Measurements from ENCODE around the gene PDE4B. TPM values are rescaled to one million over a fixed set of nuclear protein-coding genes. Genes with fewer than 3 reads are reported as not detected.

The PDE4B gene
- total RNA-seq, 1 donor from 2014 or later = 18.6 TPM

- no peak for DNase-seq (ENCODE audit: low spot score)
Measured at GRCh38 chr1:66278260-66279021, 485.7 kb downstream of the PDE4B start.

DNA sequence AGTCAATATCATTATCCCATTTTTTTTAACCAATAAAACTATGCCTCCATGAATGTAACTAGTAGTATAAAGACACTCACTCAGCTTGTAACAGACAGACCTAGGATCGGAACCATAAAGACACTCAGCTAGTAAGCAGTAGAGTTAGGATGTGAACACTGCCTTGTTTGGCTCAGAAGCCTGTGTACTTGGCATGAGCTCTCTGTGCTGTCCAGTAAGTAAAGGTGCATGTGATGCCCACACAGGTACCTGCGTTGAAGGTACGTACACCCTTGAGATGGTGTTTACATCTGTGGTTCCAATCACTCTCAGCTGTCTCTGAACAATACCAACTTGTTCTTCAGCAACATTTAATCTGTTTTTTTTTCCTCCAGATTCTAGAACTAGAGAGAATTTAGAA is 489.1 kb downstream of the PDE4B start:
- no peak for DNase-seq (ENCODE audit: low spot score)

- no peak for DNase-seq (ENCODE audit: low spot score)
Measured at GRCh38 chr1:66282343-66282852, 489.7 kb downstream of the PDE4B start.

DNA sequence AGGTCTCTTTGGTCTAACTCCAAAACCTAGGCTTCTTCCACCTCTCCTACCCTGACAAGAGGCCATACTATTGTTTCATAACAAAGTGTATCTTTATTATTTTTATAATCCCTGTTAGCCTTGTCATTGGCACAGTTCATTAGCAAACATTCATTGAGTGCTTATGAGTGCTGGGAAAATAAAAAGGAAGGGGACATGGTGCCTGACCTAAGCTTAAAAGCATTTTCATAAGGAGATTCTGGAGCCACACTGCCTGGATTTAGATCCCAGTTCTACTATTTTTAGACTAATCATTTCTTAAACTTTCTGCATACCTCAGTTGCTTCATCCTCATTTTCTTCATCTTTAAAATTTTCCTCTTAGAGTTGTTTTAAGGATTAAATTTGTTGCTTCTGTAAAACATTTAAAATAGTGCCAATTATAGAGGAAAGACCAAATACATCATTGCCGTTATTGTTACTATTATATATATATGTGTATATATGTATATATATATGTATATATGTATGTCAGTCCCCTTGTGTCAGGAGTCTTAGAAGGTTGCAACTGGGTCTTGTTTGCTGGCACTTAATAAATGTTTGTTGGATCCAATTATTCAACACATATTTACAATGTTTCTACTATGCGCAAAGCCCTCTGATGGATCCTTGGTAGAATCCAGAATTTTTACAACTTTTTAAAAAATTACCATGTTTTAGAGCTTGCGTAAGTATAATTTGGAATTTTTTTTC is 490.4 kb downstream of the PDE4B start:
- DNase-seq (ENCODE audit: low spot score) = no peak

DNA sequence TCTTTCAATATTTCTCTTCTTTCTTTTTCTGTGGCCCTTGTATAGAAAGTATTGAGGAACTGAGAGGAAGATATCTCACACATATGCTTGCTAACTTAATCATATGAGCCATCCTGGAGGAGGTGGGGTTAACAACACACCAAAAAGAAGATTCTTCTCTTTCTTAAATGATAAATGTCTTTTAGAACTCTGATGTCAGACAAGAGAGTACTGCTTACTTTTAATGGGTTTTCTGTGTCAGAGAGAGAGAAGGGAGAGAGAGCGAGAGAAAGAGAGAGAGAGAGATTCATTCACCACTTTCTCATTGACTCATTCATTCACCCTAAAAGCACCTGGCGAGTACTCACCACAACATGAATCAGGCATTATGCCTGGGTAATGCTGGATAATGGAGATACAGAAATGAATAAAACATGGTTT is 490.9 kb downstream of the PDE4B start:
- DNase-seq (ENCODE audit: low spot score) = no peak

DNA sequence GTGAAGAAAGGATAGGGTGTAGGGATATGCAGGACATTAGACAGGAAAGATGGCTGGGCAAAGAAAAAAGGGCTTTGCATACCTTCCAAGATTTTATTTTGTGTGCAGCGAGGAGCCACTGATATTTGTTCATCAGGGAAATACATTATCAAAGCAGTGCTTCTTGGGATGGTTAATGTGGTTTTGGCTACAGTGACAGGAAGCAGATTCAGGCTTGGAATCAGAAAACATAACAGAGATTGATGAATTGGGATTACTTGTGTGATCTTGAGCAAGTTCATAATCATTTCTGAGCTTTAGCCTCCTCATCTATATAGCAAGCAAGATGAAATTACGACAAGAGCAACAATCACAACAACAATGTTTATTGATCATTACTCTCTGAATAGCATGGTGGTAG is 492.1 kb downstream of the PDE4B start:
- DNase-seq (ENCODE audit: low spot score) = no peak

DNA sequence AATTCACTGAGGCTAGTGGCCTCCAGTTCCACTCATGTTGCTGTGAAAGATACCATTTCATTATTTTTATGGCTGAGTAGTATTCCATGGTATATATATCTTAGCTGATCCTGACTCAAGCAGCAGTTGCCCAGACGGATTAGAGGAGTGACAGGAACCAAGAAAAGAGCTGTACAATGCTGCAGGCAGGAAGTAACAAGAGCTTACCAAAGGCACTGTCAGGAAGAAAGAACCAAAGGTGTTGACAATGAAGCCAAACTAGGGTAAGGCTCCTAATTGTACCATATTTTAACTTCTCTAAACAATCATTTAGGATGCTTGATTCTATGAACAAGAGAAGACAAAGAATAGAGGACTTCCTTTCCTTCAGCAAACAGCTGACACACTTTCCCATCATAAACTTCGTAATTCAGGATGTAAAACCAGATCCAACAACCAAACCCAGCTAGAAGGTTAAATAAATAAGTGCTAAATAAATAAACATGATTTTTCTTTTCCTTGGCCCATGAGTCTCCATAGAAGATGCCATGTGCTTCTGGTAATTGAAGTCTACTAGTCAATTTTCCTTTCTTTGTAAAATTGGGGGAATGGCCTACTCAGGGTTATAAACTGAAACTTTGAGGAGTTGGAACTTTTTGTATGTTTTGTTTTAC is 493.0 kb downstream of the PDE4B start:
- DNase-seq (ENCODE audit: low spot score) = no peak

DNA sequence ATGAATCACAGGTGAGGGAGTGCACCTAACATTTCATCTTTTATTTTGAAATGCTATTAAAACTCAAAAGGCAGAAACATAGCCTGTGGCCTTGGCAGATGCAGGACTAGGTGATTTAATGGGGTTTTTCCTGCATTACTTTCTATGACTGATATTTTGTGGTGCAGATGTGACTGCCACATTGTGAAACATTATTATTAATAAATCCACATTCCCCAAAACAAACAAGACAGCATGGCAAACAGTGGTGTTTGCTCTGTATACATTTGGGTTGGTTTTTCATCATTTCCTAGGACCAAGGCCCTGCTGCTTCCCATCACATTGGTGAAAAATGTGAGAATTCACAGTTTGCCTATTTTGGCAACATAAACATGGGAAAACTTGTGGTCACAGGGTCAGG is 493.6 kb downstream of the PDE4B start:
- no peak for DNase-seq (ENCODE audit: low spot score)

DNA sequence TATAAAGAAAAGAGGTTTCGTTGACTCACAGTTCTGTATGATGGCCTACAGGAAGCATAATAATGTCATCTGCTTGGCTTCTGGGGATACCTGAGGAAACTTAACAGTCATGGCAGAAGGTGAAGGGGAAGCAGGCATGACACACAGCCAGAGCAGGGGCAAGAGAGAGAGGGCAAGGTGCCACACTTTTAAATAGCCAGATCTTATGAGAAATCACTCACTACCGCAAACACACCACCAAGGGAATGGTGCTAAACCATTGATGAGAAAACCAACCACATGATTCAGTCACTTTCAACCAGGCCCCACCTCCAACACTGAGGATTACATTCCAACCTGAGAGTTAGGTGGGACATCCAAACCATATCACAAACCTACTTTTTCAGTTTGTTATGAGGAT is 495.4 kb downstream of the PDE4B start:
- DNase-seq (ENCODE audit: low spot score) = no peak

- no peak for DNase-seq (ENCODE audit: low spot score)
Measured at GRCh38 chr1:66290761-66291530, 498.3 kb downstream of the PDE4B start.

GRCh38 chr1:66291531-66291864 is 498.8 kb downstream of the PDE4B start:
- no peak for DNase-seq (ENCODE audit: low spot score)

DNA sequence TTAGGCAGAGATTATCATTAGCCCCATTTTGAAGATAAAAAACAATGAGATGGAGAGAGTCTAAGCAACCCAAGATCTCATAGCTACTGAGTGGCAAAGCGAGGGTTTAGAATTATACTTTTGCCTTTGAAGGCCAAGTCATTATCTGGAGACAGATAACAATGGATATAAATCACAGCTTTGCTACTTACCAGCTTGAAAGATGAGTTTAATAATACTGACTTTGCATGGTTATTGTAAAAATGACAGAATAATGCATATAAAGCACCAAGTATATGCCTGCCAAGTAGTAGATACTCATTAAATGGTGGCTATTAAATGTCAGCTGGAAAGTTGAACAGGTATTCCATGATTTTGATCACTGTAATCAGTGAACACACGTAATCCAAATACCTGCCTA is 499.6 kb downstream of the PDE4B start:
- no peak for DNase-seq (ENCODE audit: low spot score)

DNA sequence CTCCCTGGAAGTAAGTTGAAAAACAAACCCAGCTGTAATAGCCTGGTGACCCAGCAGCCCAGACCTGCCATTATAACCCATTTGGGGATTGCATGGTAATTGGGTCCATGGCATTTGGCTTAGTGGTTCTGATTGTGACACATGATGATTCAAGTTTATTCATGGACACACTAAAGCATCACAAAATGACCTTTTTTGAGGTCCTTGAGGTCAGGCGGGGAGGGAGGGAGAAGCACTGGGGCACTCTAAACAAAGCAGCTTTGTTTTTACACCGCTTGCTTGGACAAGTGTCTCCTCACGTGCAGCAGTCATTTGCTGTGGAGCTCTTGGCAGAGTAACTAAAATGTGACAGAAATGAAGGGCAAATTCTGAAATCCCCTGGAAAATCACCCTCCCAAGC is 500.2 kb downstream of the PDE4B start:
- DNase-seq (ENCODE audit: low spot score) = no peak

- no peak for DNase-seq (ENCODE audit: low spot score)
Measured at GRCh38 chr1:66294707-66295370, 502.1 kb downstream of the PDE4B start.

DNA sequence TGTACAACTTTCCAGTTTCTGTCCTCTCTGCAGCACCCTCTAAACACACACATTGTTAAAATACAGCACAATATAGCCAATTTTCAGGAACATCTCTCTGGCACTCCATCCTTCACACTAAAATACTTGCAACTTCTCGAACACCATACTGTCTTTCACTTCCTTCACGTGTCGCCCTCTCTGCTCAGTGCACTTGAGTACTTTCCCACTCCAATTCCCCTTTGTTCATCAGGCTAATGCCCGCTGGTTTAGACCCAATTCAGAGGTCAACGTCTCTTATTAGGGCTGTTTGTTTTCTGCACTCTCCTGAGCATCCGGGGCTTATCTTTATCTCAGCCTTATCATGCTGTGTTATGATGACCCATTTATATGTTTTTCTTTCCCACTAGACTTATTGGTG is 503.1 kb downstream of the PDE4B start:
- no peak for DNase-seq (ENCODE audit: low spot score)

- no peak for DNase-seq (ENCODE audit: low spot score)
Measured at GRCh38 chr1:66296370-66296769, 503.7 kb downstream of the PDE4B start.

DNA sequence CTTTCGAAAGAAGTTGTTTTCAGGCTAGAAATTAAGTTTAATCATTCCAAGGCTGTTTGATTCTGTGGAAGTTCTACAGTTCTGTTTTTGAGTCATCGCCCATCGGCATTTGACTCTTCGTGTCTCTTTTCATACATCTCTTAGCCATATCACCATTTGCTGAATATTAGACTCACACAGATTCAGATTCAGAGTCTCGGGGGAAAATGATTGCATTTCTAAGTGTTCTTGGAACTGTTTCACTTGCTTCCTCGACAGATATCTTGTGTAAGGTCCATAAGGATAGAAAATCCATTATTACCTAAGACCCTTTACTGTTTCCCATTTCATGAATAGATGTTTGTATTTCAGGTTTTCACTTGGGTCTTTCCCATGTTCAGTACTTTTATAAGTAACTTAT is 504.3 kb downstream of the PDE4B start:
- no peak for DNase-seq (ENCODE audit: low spot score)

DNA sequence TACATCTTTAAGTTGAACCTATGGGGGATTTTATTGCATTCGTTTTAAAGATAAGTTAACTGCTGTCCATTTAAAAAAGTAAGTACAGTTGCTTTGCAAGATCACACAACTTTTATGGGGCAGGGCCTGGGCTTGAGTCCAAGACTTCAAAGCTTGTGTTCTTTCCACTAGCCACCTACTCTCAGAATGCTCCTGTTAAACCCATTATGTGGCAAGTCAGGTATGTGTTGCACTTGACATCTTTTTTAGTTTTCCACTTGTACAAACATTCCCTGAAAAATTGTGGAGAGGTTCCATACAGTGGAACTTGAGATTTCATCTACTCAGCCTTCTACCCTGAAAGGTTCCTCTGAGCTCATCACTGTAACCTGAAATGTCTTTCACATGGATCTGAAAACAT is 505.8 kb downstream of the PDE4B start:
- no peak for DNase-seq (ENCODE audit: low spot score)

DNA sequence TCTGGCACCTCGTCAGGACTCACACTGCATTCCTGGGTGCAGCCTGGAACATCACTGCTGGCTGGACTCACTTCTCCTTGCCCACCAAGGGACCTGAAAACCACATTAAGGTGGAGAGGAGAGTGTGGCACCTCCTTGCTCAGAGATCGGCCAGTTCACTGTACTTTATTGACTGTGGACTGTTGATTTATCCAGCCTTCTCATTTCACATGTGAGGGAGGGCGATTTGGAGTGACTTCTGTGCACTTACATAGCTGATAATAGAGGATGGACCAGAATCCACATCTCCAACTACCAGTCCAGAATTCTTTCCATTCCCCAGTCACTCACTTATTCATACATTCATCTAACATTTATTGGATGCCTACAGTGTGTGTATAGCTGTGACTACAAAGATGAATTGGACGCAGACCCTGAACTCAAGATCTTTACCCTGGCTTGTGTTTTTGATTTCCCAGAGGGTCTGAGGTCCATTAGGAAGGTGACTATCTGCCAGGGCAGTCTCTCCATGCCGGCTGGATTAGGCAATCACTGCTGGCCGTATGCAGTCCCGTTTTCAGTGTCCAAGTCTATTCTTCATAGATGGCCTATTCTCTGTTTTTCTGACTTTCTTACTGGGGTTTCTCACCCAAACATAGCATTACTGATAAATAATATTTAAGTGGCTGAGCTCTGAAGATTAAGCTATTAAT is 507.7 kb downstream of the PDE4B start:
- DNase-seq (ENCODE audit: low spot score) = no peak

DNA sequence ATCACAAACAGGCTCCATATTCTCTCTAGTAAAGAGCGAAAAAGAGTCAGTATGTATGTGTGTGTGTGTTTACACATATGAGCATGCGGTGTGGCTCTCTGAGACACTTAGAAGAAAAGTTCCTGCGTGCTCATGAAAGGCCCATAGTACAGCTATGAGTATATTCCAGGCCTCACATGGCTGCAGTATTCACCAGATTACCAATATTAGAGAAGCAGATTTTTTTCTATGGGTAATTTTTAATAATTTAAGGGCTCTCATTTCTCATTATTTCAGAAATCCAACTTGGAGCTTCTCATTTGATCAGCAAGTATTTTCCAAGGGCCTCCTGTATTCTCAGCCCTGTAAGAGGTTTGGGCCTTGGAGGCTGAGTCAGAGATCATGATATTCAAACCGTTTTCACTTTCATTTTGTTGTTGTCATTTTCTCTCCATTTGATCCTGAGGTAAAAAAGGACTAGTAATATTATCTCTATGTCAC is 508.3 kb downstream of the PDE4B start:
- DNase-seq (ENCODE audit: low spot score) = no peak
